C4-2B (cell line): ENCODE results near the gene PMPCA.

Source experiments
- ZFX ChIP-seq: fragments of 450-650 bp; IDR thresholded peaks from 2 replicates; pipeline ENCODE4 v1.6.1; 2017
- TF ChIP-seq, protein P1 (sequence below): fragments of 450-650 bp; conservative IDR thresholded peaks from 2 replicates; pipeline ENCODE4 v1.5.1; 2017; ENCODE audit warnings: mild to moderate bottlenecking

DNA sequence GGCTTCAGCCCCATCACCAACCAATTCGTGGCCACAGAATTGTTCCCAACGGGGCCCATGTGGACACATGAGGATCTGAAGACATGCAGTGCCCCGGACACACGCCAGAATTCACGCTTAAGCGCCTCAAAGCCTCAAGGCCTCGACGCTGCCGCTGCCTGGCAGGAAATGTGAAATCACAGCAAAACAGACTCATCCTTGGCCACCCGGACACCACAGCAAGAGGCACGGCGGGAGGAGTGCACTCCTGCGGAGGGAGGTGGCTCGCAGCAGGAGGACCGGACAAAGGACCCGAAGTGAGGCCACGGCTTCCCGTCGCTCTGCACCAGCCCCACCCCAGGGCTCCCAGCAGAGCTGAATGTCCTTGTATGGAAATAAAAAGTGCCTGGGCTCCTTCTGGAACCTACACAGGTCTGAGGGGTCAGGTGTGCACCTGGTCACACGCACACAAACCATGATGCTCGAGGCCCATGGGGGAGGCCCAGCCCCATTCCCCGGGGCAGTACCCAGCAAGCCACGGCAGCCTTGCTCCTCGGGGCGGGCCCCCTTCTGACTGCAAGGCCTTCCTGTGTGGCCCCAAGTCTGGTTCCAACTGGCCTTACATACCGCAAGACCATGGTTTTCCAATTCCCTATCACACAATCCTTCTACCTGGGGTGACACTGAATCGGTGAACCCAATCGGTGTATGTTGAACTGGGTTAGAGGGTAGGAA is 62.3 kb downstream of the PMPCA start:
- TF ChIP-seq, protein P1, sequence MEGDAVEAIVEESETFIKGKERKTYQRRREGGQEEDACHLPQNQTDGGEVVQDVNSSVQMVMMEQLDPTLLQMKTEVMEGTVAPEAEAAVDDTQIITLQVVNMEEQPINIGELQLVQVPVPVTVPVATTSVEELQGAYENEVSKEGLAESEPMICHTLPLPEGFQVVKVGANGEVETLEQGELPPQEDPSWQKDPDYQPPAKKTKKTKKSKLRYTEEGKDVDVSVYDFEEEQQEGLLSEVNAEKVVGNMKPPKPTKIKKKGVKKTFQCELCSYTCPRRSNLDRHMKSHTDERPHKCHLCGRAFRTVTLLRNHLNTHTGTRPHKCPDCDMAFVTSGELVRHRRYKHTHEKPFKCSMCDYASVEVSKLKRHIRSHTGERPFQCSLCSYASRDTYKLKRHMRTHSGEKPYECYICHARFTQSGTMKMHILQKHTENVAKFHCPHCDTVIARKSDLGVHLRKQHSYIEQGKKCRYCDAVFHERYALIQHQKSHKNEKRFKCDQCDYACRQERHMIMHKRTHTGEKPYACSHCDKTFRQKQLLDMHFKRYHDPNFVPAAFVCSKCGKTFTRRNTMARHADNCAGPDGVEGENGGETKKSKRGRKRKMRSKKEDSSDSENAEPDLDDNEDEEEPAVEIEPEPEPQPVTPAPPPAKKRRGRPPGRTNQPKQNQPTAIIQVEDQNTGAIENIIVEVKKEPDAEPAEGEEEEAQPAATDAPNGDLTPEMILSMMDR = no peak
- TF ChIP-seq ZFX = no peak
